ENCODE results near the gene TMED10.

Gene TMED10

DNA sequence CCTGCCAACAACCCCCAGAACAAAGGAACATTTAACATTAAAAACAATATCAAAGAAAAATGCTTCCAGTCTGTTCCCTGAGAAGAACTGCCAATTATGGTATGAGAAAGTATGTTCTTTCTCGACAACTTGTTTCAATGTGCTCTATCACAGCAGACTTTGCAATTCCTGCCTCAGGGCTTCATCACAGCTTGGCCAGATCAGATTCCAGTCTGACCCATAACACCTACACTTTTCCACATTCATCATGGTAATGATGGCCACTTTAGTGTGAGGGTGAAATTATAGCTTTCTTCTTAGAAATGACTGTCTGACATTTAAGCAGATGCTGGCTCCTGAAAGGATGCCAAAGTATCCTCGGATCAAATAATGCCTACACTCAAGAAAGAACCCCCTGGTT lies 66.5 kb downstream of the TMED10 start:
- TF ChIP-seq, protein P1, sequence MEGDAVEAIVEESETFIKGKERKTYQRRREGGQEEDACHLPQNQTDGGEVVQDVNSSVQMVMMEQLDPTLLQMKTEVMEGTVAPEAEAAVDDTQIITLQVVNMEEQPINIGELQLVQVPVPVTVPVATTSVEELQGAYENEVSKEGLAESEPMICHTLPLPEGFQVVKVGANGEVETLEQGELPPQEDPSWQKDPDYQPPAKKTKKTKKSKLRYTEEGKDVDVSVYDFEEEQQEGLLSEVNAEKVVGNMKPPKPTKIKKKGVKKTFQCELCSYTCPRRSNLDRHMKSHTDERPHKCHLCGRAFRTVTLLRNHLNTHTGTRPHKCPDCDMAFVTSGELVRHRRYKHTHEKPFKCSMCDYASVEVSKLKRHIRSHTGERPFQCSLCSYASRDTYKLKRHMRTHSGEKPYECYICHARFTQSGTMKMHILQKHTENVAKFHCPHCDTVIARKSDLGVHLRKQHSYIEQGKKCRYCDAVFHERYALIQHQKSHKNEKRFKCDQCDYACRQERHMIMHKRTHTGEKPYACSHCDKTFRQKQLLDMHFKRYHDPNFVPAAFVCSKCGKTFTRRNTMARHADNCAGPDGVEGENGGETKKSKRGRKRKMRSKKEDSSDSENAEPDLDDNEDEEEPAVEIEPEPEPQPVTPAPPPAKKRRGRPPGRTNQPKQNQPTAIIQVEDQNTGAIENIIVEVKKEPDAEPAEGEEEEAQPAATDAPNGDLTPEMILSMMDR (IDR thresholded peaks at IDR 0.05; ENCODE audit: control insufficient read depth, extremely low read depth, insufficient read depth), result no peak
- DNase-seq (ENCODE audit: low read depth), result no peak
- no peak overlapping the region for H3K4me3 ChIP-seq (ENCODE audit: low read depth, low read length)

DNA sequence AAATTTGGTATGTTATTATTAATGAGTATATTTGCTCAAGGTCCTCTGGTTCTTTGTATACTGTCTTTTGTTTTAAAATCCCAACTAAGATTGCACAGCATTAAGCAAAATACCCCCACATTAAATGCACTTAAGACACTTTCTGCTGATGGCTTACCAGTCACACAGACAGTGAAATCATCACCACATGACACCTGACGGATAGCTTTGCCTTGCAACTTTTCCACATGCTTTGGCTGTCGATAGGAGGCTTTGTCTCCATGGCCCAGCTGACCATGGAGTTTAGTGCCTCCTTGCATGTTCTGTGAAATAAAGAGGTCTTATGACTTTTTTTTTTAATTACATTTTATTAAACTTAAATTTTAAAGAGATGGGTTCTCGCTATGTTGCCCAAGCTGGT lies 69.2 kb downstream of the TMED10 start:
- no peak overlapping the region for H3K4me3 ChIP-seq (ENCODE audit: low read depth, low read length)
- TF ChIP-seq, protein P1 (IDR thresholded peaks at IDR 0.05; ENCODE audit: control insufficient read depth, extremely low read depth, insufficient read depth), result no peak
- DNase-seq (ENCODE audit: low read depth), result no peak

DNA sequence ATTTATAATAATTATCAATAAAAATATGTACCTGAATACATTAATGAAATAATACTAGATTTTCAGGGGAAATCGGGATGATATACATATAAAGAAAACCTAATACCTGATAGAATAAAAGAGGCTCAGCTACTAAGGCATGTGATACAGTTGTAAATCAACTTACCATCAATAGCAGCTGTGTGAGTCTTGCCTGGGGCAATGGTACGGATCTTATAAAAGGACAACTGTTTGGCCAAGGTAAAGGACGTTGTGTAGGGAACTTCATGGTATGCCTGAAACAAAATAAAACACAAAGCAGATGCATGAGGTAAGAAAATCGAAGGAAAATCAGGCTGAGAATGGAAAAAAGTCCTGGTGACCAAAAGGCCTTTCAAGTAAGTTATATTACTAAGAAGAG lies 74.9 kb downstream of the TMED10 start:
- peak overlapping the region; percentile 22; the same call in 1 of the 2 replicates for H3K4me3 ChIP-seq (ENCODE audit: low read depth, low read length)
- DNase-seq (ENCODE audit: low read depth), result peak; percentile 77
- TF ChIP-seq, protein P1 (IDR thresholded peaks at IDR 0.05; ENCODE audit: control insufficient read depth, extremely low read depth, insufficient read depth), result no peak

DNA sequence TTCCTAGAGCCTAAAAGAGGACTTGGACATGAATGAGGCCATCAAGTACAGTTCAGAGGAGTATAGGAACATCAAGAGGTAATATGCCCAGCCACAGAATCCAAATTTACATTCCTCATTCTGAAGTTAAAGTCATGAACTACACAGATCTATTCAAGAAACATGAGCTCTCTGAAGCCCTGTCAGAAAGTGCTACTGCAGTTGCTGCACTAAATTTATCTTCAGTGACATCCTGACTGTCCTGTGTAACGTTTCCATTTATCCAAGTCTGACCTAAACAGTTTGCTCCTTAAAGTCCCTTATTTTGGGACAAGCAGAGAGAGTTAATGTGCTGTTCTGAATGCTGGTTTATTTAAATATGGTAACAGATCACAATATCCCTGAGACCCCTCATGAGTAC lies 77.7 kb downstream of the TMED10 start:
- TF ChIP-seq, protein P1 (IDR thresholded peaks at IDR 0.05; ENCODE audit: control insufficient read depth, extremely low read depth, insufficient read depth), result no peak
- H3K4me3 ChIP-seq (ENCODE audit: low read depth, low read length), result no peak overlapping the region
- DNase-seq (ENCODE audit: low read depth), result no peak

DNA sequence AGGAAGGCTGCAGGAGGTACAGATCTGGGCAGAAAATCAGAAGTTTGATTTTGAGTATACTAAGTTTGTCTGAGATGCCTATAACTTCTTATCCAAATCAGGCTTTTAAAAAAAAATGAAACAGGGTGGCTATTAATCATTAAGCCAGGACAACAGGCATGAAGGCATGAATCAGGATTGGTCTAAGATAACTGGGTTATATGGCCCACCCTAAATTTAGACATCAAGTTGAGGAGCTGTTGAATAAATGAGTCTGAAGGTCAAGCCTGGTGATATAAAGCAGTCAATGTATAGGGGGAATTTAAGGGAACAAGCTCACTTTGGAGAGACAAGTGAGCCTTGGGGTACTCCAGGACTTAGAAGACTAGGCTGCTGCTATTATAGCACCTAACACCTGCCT lies 78.2 kb downstream of the TMED10 start:
- no peak overlapping the region for H3K4me3 ChIP-seq (ENCODE audit: low read depth, low read length)
- DNase-seq (ENCODE audit: low read depth), result no peak
- TF ChIP-seq, protein P1 (IDR thresholded peaks at IDR 0.05; ENCODE audit: control insufficient read depth, extremely low read depth, insufficient read depth), result no peak

DNA sequence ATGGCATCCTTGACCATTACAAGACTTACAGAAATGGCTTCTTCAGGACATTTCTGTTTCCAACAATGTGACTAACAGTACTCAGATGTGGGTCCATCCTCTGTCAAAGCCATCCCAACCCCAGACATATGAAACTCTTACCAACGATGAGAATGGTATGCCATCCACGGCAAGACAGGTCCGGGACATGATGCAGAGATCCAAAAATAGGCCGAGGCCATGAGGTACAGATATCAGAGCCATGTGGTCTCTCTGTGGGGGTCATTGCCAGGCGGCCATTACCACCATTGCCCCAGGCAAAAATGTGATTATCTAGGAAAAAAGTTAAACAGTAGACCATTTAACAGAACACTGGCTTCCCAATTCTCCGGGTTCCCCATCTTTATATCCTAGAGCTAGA lies 79.5 kb downstream of the TMED10 start:
- H3K4me3 ChIP-seq (ENCODE audit: low read depth, low read length), result no peak overlapping the region
- no peak for DNase-seq (ENCODE audit: low read depth)
- TF ChIP-seq, protein P1 (IDR thresholded peaks at IDR 0.05; ENCODE audit: control insufficient read depth, extremely low read depth, insufficient read depth), result no peak

DNA sequence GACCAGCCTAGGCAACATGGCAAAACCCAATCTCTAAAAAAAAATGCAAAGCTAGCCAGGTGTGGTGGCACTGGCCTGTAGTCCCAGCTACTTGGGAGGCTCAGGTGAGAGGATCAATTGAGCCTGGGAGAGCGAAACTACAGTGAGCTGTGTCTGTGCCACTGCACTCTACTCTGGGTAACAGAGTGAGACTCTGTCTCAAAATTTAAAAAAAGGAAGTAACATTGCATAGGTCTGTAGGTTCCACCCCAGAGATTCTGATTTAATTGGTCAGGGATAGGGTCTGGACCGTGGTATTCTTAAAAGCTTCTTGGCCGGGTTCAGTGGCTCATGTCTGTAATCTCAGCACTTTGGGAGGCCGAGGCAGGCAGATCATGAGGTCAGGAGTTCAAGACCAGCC lies 80.7 kb downstream of the TMED10 start:
- no peak overlapping the region for H3K4me3 ChIP-seq (ENCODE audit: low read depth, low read length)
- TF ChIP-seq, protein P1 (IDR thresholded peaks at IDR 0.05; ENCODE audit: control insufficient read depth, extremely low read depth, insufficient read depth), result no peak

More for the DNA sequence above, 80.7 kb downstream of the TMED10 start:
- DNase-seq (ENCODE audit: low read depth), result no peak
